ENCODE measurements around the gene TNFRSF1A. TPM values are rescaled to one million over a fixed set of nuclear protein-coding genes. Genes with fewer than 3 reads are reported as not detected.
A peak's percentile ranks its signal among the peaks of the same experiment; 100 is the strongest.

The TNFRSF1A gene
- total RNA-seq, 4 donors from 2014 or later, result 196 to 437 (median 306) TPM

- TF ChIP-seq POLR2A (IDR thresholded peaks at IDR 0.05) (no peak), CTCF (IDR thresholded peaks at IDR 0.05) (peak in 1 of 5 experiments; percentile 9), EP300 (IDR thresholded peaks at IDR 0.05) (no peak)
- H3K36me3 ChIP-seq, result no peaks in the 10 kb centered on the region
- no peak for DNase-seq (ENCODE audit: low spot score in 2 of 2)
- H3K9me3 ChIP-seq, result no peaks in the 10 kb centered on the region
- H3K4me1 ChIP-seq, result peaks cover 0 to 74% (median 24%) of the 10 kb centered on the region in 4 donors
- H3K27me3 ChIP-seq, result no peaks in the 10 kb centered on the region
- WGBS, 2 donors, result 63 to 65% methylated on average over 14 of the region's 15 CpGs
- H3K27ac ChIP-seq, result peak overlapping the region in 3 of 4 donors; percentile 77 to 95 (median 89)
- no peak overlapping the region for H3K4me3 ChIP-seq
Observed at GRCh38 chr12:6370994-6371754, 29.3 kb upstream of the TNFRSF1A start.

GRCh38 chr12:6370576-6370935, 28.7 kb upstream of the TNFRSF1A start:
- no peak for DNase-seq (ENCODE audit: low spot score in 2 of 2)
- Histone ChIP-seq H3K9me3 (no peaks in the 10 kb centered on the region), H3K27me3 (no peaks in the 10 kb centered on the region), H3K4me1 (peaks cover 0 to 68% (median 19%) of the 10 kb centered on the region in 4 donors), H3K27ac (peak overlapping the region in 3 of 4 donors; percentile 64 to 95 (median 89)), H3K36me3 (no peaks in the 10 kb centered on the region), H3K4me3 (no peak overlapping the region)
- no peak for TF ChIP-seq CTCF (IDR thresholded peaks at IDR 0.05)
- TF ChIP-seq EP300 (IDR thresholded peaks at IDR 0.05), result no peak
- no peak for TF ChIP-seq POLR2A (IDR thresholded peaks at IDR 0.05)
- WGBS, 2 donors, result 79 to 84% methylated on average over 4 of the region's 4 CpGs

GRCh38 chr12:6369916-6370575, 28.2 kb upstream of the TNFRSF1A start:
- TF ChIP-seq EP300 (IDR thresholded peaks at IDR 0.05) (no peak), CTCF (IDR thresholded peaks at IDR 0.05) (no peak), POLR2A (IDR thresholded peaks at IDR 0.05) (no peak)
- Histone ChIP-seq H3K36me3 (no peaks in the 10 kb centered on the region), H3K4me1 (peaks cover 0 to 63% (median 18%) of the 10 kb centered on the region in 4 donors), H3K9me3 (no peaks in the 10 kb centered on the region), H3K27me3 (no peaks in the 10 kb centered on the region), H3K4me3 (no peak overlapping the region), H3K27ac (peak overlapping the region in 3 of 4 donors; percentile 64 to 95 (median 89))
- WGBS, 2 donors, result 79 to 82% methylated on average over 9 of the region's 9 CpGs
- DNase-seq (ENCODE audit: low spot score in 2 of 2), result no peak

GRCh38 chr12:6368906-6369525, 27.1 kb upstream of the TNFRSF1A start:
- Histone ChIP-seq H3K27me3 (no peaks in the 10 kb centered on the region), H3K4me1 (peaks cover 0 to 56% (median 18%) of the 10 kb centered on the region in 4 donors), H3K9me3 (no peaks in the 10 kb centered on the region), H3K27ac (peak overlapping the region in 3 of 4 donors; percentile 9 to 67 (median 51)), H3K36me3 (no peaks in the 10 kb centered on the region), H3K4me3 (no peak overlapping the region)
- WGBS, 2 donors, result 90 to 93% methylated on average over 9 of the region's 9 CpGs
- DNase-seq (ENCODE audit: low spot score in 2 of 2), result no peak
- TF ChIP-seq EP300 (IDR thresholded peaks at IDR 0.05) (no peak), CTCF (IDR thresholded peaks at IDR 0.05) (no peak), POLR2A (IDR thresholded peaks at IDR 0.05) (no peak)

Data from tibial nerve (tissue), 4 donors.